Measurements from ENCODE around the gene MYOZ1.
"Not testable (repeated sequence)": the region's sequence is repeated elsewhere in the genome, so short reads cannot be mapped to it uniquely, and the experiment has no call there.

MYOZ1 gene

DNA sequence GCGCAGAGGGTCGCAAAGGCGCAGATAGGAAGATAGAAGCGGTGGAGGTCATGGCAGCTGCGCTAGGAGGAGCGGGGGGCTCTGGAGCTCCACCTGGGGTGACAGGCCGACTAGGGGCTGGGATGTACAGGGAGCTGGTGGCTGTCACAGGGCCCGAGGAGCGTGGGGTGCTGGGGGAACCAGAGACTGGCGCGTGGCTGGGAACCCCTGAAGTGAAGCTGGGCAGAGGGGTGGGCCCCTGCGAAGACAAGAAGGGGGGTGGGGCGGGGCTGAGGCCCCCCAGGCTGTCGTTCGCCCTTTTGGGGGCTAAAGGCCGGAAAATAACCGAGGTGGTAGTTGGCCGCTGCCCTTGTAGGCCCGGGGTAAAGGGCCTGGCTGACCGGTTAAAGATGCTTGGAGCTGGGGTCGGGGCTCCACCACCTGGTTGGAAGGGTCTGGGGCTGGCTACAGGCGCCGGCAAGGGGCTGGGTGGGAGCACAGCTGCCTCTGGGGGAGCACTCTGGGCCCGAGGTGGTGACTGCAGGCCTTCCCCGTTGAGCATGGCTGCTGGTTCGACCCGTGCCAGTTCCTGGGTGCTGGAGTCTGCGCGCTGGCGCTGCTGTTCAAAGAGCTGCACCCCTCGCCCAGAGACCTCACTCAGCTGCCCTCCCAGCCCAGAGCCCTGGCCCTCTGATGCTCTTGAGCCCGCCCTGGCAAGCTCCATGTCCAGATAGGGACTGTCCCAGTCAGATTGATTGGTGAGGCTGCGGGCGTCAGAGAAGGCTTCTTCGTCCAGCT is 6.8 kb upstream of the MYOZ1 start:
- no peak for DNase-seq (ENCODE audit: low read depth)

DNA sequence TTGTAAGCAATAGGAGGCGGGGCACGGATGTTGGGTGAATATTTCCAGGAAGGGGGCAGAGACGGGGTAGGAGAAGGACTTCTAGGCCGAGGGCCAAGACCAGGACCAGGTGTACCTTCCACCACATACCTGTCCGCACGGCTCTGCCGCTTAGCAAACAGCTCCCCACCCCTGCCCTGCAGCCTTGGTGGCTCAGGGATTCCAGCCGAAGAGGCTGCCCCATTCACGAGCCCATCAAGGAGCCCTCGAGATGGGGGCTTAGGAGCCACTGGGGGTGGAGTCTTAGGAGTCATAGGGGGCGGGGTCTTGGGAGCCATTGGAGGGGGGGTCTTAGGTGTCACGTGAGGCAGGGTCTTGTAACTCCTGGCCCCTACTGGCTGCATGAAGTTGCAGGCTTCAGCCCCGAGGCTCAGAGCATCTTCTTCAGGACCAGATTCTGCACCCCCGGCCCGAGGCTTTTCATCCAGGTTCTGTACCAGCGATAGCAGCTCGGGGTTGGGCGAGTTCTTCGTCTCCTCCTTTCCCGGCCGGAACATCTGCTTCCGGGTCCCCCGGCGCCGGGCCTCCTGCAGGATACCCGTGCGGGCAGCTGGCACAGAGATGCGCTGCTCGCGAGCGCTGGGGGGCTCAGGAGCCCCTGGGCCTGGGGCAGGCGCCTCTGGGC is 6.1 kb upstream of the MYOZ1 start:
- no peak for DNase-seq (ENCODE audit: low read depth)

DNA sequence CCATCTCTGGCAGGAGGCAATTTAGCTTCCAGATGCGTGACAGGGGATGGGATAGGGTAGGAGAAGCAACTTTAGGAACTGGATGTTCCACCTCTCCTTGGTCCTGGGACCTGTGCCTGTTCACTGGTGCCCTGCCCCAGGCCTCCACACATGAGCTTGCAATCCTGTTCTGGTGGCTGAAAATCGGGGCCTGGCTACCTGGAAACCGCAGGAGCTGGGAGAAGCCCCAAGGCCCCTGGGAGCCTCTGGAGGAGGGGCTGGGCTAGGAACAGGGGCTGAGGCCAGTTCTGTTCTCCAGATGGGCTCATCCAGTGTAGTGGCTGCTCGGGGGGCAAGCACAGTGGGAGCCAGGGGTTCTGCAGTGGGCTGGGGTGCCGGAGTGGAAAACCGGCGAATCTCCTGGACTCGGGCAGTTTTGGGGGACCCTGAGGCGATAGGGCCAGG is 5.3 kb upstream of the MYOZ1 start:
- no peak for DNase-seq (ENCODE audit: low read depth)

DNA sequence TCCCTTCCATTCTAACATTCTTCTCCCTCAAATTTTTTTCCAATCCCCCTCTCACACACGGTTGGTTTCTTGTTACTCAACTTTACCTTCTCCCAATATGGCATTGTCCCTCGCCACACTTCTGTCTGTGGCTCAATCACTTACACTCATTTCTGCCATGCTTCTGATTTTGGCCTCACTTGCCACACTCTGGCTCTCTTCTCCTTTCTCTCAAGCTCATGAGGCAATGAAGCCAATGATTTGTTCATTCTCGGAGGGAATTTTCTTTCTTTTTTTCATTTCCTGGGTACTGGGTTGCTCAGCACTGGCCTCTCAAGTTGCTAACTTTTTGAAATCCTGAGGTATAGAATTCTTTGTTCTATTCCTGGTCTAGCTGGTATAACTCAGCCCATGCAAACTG is 4.0 kb upstream of the MYOZ1 start:
- DNase-seq (ENCODE audit: low read depth): no peak

DNA sequence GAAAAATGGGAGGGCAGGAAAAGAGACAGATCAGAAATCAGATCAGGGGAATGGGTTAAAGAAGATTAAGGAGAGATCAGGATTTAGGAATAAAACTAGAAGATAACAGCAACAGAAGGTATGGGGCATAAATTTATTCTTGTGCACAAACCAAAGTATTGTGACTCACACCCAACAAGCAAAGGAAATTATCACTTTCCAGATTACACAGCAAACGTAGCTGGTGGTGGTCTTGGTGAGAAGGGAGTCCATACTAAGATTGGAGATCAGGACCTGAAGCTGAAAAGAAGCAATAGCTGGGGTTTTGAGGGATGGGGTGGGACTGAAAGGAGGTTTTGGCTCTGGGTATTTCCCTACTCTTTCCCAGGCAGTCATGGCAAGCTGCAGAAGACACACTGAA is 3.5 kb upstream of the MYOZ1 start:
- DNase-seq (ENCODE audit: low read depth): no peak

DNA sequence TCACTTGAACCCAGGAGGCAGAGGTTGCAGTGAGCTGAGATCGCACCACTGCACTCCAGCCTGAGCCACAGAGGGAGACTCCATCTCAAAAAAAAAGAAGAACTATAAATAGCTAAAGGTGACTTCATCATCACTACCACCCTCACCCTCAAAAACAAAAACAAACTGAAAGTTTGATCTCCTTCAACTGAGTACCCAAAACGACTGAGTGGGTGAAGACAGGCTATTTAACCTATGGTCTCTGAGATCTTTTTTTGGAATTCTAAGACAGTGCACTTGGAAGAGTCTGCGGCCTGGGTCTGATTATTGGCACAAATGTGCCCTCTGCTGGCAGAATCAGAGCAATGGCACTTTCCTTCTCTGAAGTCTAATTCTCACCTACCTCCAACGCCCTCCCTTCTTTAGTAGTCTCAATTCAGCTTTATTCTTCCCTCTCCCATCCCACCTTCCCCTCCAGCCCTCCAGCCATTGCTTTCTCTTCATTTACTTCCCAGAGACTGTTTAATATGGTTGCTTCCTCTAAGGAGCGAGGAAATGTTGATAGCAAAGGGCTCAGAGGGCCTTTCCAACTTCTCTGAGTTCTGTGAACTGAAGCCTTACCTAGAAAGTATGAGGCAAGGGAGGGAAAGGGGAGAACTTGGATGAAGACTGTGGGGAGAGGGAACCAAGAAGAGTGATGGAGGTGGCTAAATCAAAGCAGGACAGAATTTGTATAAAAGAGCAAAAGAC is 2.9 kb upstream of the MYOZ1 start:
- DNase-seq (ENCODE audit: low read depth): peak; percentile 13

DNA sequence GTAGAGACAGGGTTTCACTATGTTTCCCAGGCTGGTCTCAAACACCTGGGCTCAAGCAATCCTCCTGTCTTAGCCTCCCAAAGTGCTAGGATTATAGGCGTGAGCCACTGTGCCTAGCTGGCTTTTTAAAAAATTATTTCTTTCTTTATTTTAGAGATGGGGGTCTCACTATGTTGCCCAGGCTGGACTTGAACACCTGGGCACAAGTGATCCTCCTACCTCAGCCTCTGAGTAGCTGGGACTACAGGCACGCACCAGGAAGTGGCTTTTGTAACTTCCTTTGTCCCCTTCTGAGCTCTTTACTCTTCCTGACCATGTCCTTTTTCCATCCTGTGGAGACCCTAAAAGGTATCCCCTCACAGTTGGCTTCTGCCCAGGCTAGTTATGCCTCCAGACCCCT is 2.1 kb upstream of the MYOZ1 start:
- DNase-seq (ENCODE audit: low read depth): no peak

DNA sequence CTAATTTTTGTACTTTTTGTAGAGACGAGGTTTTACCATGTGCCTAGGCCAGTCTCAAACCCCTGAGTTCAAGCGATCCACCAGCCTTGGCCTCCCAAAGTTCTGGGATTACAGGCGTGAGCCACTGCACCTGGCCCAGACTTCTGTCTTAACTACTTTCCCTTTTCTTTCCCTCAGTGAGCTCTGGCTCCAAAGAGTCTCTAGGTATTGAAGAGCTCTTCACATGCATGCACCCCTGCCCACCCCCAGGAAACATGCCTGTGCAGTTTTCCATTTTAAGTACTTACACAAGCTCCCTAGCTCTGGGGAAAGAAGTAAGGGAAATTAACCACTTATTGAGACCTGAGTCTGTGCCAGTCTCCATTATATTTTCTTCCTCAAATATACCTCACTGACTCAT is 2.0 kb downstream of the MYOZ1 start:
- DNase-seq (ENCODE audit: low read depth): no peak

DNA sequence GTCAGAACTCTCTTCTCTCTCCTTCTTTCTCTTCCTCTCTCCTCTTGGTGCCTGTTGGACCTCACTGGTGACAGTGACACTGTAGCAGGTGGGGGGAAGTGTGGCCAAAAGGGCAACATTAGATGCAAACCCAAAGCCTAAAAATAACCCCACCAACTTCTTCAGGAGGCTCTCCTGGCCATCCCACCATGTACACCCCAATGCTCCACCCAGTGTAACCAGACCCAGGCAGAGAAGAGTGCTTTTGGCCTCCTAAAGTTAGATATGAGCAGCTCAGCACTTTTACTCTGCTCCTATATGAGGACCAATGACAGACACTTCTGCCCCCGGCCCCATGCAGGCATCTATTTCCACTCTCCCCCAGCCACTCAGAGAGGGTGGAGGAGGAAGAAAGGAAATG is 5.5 kb downstream of the MYOZ1 start:
- no peak for DNase-seq (ENCODE audit: low read depth)

DNA sequence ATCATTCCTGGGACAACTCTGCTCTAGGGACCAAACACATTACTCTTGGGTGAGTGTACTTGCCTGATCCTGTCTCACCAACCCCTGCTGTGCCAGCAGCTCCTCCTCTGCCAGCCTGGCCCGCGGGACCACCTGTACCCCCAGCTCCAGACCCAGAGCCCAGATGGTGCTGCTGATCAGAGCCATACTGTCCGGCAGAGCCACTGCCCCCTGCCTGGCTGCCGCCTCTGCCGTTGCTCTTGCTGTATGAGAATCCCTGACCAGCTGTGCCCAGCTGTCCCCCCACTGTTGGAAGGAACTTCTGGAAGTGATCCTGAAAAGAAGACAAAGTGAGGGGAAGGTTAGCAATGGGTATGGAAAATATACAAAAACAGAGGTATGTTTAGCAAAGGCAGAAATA is 6.9 kb downstream of the MYOZ1 start:
- DNase-seq (ENCODE audit: low read depth): no peak

DNA sequence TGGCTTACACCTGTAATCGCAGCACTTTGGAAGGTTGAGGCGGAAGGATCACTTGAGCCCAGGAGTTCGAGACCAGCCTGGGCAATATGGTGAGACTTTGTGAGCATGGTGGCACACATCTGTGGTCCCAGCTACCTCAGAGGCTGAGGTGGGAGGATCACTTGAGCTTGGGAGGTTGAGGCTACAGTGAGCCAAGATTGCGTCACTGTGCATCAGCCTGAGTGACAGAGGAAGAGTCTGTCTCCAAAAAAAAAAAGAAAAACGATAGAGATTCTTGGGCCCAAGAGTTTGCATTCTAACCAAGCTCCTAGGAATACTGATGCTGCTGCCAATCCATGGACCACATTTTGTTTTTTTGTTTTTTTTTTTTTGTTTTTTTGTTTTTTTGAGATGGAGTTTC is 12.1 kb downstream of the MYOZ1 start:
- DNase-seq (ENCODE audit: low read depth): no peak

DNA sequence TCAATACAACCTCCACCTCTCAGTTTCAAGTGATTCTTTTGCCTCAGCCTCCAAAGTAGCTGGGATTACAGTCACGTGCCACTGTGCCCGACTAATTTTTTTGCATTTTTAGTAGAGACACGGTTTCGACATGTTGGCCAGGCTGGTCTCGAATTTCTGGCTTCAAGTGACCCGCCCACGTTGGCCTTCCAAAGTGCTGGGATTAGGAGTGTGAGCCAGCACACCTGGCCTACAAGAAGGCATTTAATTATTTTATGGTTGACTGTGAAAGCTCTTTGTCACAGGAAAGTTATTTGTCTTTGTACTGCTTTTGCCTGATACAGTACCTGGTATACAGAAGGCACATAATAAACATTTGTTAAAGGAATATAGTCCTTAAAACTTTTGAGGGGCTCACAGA is 12.9 kb downstream of the MYOZ1 start:
- no peak for DNase-seq (ENCODE audit: low read depth)

DNA sequence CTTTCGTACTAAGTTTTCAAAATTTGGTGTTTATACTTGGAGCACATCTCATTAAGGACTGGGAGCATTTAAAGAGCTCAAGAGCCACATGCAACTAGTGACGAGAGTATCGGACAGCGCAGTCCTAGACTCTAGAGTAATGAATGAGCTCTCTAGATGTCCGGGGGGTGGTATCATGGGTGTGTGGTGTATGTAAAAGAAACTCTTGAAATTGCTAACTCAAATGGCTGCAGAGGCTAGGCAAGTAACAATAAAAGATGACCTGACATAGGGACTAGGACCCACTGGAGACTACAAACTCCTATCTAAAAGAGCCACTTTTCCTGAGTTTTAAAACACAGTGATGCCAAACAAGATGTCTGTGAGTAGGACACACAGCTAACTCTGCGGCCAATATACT is 14.0 kb downstream of the MYOZ1 start:
- no peak for DNase-seq (ENCODE audit: low read depth)

DNA sequence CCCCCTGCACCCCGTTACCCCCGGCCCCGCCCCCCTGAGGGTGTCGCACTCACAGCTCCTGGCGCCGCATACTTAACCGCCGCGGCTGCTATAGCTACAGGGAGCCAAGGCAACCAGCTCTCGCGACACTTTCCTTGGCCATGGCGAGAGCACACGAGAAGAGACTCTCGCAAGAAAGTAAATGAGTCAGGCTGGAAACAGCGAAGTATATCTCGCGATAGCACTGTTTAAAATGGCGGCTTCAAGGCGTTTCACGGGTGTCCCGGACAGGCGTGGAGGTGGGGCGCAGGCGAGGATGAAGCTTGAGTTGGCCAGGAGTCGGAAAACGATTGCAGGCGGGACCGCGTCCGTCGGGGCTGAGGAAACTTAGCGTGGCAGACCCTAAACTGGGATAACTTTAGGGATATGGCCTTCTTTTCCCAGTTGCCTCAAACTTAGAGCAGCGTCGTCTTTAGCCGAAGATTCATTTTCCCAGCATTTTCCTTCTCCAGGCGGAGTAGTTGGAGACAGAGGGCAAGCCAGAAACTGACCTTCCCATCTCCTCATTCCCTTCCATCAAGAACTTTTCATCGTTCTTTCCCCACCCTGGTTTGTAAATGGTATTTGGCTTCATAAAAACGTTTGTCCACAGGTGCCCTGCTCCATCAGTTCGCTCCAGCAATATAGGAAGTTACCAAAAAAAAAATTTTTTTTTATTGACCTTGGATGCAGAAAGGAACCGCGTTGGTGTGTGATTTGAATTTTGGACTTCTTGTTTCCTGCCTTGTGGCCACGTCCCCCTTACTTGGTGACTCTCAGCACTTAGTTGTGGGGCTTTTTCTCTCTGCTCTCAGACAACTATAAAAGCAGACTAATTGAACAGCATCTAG is 15.2 kb downstream of the MYOZ1 start:
- peak; percentile 84 for DNase-seq (ENCODE audit: low read depth)

DNA sequence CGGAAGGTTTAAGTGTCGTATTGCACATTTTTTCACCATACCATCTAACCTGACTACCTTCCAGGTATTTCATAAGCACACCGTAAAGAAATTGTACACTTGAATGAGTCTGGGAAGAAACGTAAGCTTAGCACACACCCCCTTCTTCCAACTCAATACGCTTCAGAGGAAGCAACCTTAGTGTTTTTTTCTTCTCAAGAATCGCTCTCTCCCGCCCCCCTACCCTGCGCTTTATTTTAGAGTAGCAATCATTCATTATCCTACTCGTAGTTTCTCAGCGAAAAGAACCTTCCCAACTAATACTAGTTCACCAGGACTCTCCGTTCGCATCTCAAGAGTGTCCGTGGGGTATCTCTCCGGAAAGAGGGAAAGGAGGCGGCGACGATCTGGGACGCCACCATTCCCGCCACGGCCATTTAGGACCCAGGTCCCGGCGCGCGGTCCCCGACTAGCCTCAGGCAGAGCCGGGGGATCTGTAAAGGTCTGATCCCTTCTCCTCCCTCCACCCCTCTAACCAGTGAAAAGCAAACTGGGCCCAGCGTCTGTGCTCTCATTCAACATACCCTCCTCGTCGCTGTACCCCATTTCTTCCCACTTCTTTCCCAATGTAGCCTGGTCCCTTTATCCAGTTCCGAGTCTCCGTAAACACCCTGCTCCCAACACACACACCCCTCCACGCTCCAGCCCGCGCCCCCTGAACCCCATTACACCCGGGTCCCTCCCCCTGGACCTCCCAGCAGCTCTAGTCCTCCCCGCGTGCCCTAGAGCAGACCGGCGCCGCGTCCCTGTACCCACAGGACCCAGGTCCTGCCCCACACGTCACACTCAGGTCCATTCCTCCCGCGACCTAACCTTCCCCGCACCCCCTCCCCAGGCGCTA is 16.0 kb downstream of the MYOZ1 start:
- no peak for DNase-seq (ENCODE audit: low read depth)

DNA sequence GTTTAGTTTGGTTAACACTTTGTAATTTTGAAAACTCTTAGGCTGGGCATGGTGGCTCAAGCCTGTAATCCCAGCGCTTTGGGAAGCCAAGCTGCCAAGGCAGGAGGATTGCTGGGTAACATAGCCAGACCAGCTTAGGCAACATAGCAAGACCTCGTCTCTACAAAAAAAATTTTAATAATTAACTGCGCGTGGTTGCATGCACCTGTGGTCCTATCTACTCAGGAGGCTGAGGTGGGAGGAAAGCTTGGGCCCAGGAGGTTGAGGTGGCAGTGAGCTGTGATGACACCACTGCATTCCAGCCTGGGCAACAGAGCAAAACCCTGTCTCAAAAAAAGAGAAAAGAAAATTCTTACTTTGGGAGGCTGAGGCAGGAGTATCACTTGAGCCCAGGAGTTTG is 18.2 kb downstream of the MYOZ1 start:
- no peak for DNase-seq (ENCODE audit: low read depth)

DNA sequence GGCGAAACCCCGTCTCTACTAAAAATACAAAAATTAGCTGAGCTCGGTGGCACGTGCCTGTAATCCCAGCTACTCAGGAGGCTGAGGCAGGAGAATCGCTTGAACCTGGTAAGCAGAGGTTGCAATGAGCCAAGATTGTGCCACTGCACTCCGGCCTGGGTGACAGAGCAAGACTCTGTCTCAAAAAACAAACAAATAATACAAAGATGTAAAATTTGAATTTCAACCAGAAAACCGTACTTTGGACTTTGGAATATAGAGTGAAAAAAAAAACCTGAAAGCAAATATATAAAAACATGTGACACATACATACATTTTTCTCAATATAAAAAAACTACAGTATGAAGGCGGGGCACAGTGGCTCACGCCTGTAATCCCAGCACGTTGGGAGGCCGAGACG is 20.3 kb downstream of the MYOZ1 start:
- DNase-seq (ENCODE audit: low read depth): not testable (repeated sequence)

DNA sequence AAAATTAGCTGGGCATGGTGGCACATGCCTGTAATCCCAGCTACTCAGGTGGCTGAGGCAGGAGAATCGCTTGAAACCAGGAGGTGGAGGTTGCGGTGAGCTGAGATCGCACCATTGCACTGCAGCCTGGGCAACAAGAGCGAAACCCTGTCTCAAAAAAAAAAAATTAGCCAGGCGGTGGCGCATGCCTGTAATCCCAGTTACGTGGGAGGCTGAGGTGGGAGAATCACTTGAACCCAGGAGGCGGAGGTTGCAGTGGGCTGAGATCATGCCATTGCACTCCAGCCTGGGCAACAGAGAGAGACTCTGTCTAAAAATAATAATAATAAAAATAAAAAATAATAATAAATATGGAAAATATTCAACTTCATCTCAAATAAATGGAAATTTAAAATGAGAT is 24.1 kb downstream of the MYOZ1 start:
- DNase-seq (ENCODE audit: low read depth): not testable (repeated sequence)

DNA sequence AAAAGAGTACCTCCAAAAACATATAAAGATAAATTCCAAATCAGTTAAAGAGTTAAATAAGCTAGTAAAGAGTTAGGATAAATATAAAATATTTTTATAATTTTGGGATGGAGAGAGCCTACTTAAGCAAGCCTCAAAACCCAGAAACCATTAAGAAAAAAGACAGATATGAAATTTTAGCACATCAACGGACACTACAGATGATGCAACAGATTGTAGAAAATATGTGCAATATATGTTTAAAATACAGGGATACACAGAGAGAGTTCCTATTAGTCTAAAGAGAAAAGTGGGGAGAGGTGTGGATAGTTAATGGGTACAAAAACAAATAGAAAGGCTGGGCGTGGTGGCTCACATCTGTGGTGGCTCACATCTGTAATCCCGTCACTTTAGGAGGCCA is 26.6 kb downstream of the MYOZ1 start:
- DNase-seq (ENCODE audit: low read depth): no peak

DNA sequence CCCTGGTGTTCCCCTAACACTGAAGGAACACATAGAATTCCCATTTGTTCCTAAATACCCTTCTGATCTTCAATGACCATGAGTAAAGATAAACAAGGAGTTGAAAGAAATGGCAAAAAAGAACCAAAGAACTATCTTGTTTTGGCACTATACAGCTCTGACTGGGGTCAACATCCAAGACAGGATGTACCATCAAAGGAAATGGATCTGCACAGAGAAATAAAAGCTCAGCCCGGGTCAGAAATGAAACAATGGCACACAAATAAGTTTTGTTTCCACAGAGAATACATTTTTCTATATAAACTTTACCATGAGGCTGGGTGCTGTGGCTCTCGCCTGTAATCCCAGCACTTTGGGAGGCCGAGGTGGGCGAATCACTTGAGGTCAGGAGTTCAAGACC is 32.2 kb downstream of the MYOZ1 start:
- no peak for DNase-seq (ENCODE audit: low read depth)

DNA sequence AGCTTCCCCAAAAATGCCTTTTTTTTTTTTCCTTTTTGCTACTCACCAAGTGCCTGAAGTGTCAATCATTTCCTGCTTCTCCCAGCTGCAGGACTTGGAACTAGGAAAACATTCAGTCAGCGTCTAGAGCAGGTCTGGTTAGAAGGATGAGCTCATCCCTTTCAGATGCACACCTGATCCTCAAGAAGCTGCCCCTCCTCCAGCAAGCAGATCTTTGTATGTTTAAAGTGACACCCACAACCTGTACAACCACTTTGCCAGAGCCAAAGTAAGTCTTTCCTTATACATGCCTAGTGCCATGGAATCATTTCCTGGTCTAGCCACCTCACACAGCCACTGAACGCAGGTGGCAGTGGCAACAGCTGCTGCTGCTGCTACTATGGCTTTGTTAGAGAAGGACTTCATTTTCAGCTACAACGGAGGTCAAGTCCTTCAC is 39.8 kb downstream of the MYOZ1 start:
- no peak for DNase-seq (ENCODE audit: low read depth)
